Skeletal muscle satellite cell (primary cell): Measurements from ENCODE around the gene MCM9.

Experiments
- H3K27me3 ChIP-seq: 2 replicates; pipeline ENCODE4 v1.7.0; 2013; ENCODE audit warnings: low read length; ENCODE audit not compliant: control insufficient read depth, insufficient read depth
- H3K36me3 ChIP-seq: 2 replicates; pipeline ENCODE4 v1.7.0; 2013; ENCODE audit warnings: mild to moderate bottlenecking, control low read depth, low read length; ENCODE audit not compliant: insufficient read depth
- H3K4me1 ChIP-seq: 2 replicates; pipeline ENCODE4 v1.7.0; 2013; ENCODE audit warnings: low read length; ENCODE audit not compliant: control insufficient read depth, insufficient read depth
- H3K4me2 ChIP-seq: 2 replicates; pipeline ENCODE4 v1.7.0; 2013; ENCODE audit warnings: mild to moderate bottlenecking, low read length
- H3K4me3 ChIP-seq: 2 replicates; pipeline ENCODE4 v1.7.0; 2013; ENCODE audit warnings: low read length
- H3K9ac ChIP-seq: 2 replicates; pipeline ENCODE4 v1.7.0; 2013; ENCODE audit warnings: mild to moderate bottlenecking, low read depth, low read length, moderate library complexity
- H3K9me3 ChIP-seq: replicated peaks from 2 replicates; pipeline ENCODE4 v1.7.0; 2013; ENCODE audit warnings: mild to moderate bottlenecking, control low read depth, low read length

Gene MCM9

DNA sequence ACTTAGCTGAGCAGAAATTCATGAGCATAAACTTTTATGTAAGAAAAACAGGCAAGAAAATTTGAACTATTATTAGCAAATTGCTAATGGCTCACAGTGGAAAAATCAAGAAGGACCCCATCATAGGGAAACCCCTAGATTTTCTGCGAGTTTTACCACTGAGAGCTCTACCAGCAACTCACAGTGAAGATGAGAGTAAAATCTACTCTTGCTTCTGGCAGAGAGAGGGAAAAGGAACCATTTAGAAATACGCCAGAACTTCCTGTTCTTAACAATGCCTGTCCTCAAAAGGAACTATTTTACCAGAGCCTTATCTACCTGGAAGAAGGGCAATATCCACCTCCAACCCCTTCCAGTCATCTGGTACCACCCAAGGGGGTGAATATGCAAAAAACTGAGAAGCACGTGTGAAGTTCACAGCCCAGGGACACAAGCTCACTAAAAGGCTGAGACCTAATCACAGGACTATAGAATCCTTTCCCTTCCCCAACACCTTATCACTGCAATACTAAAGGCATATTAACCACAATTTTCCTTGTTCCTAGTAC lies 75.4 kb downstream of the MCM9 start:
- Histone ChIP-seq H3K36me3 (no peaks in the 10 kb centered on the region), H3K9me3 (no peaks in the 10 kb centered on the region), H3K4me1 (no peaks in the 10 kb centered on the region), H3K27me3 (no peaks in the 10 kb centered on the region), H3K4me2 (no peak overlapping the region), H3K4me3 (no peak overlapping the region), H3K9ac (no peak overlapping the region)

- Histone ChIP-seq H3K36me3 (no peaks in the 10 kb centered on the region), H3K9ac (no peak overlapping the region), H3K27me3 (no peaks in the 10 kb centered on the region), H3K4me2 (no peak overlapping the region), H3K4me1 (no peaks in the 10 kb centered on the region), H3K9me3 (no peaks in the 10 kb centered on the region), H3K4me3 (no peak overlapping the region)
Measured at GRCh38 chr6:118856301-118856700, 78.7 kb downstream of the MCM9 start.

GRCh38 chr6:118853408-118853807 lies 81.6 kb downstream of the MCM9 start:
- no peaks in the 10 kb centered on the region for H3K36me3 ChIP-seq
- H3K27me3 ChIP-seq: no peaks in the 10 kb centered on the region
- no peak overlapping the region for H3K4me2 ChIP-seq
- no peak overlapping the region for H3K9ac ChIP-seq
- no peak overlapping the region for H3K4me3 ChIP-seq
- H3K9me3 ChIP-seq: no peaks in the 10 kb centered on the region
- H3K4me1 ChIP-seq: no peaks in the 10 kb centered on the region

GRCh38 chr6:118844915-118845314 lies 90.0 kb downstream of the MCM9 start:
- Histone ChIP-seq H3K9me3 (no peaks in the 10 kb centered on the region), H3K27me3 (no peaks in the 10 kb centered on the region), H3K4me1 (no peaks in the 10 kb centered on the region), H3K4me2 (no peak overlapping the region), H3K36me3 (no peaks in the 10 kb centered on the region), H3K4me3 (no peak overlapping the region), H3K9ac (no peak overlapping the region)

DNA sequence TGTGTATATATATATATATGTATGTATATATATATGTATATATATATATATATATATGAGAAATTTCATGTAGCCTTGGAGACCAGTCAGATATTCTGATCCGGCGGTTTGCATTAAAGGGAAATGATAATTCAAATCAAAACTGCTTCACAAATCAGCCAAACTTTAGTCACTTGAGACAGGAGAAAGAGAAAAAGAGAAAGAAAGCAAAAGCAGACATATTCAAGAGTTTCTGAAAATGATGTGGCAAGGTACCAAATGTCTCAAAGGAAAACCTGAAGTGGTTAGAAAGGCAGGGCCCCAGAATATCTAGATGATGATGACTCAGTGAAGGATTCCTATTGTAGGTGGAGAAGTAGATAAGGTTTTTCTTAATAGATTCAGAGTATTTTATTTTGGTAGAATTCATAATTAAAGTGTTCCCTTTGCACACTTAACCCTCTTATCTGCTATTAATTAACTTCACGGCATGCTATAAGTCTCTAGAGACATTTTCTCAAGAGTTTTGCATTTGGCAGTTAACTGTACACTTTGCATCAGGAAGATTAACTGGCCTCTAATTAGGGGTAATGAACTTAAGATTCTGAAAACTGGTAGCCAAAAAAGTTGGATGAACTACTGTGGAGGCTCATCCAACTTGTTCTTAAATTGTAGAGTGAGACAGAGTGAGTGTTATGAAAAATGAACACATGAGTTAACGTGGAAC lies 91.1 kb downstream of the MCM9 start:
- Histone ChIP-seq H3K36me3 (no peaks in the 10 kb centered on the region), H3K9me3 (no peaks in the 10 kb centered on the region), H3K4me2 (no peak overlapping the region), H3K4me3 (no peak overlapping the region), H3K9ac (no peak overlapping the region), H3K4me1 (no peaks in the 10 kb centered on the region), H3K27me3 (no peaks in the 10 kb centered on the region)

- Histone ChIP-seq H3K36me3 (peaks cover 20% of the 10 kb centered on the region), H3K4me1 (no peaks in the 10 kb centered on the region), H3K9ac (no peak overlapping the region), H3K4me3 (no peak overlapping the region), H3K9me3 (no peaks in the 10 kb centered on the region), H3K27me3 (no peaks in the 10 kb centered on the region), H3K4me2 (no peak overlapping the region)
Measured at GRCh38 chr6:118830691-118831090, 104.3 kb downstream of the MCM9 start.

DNA sequence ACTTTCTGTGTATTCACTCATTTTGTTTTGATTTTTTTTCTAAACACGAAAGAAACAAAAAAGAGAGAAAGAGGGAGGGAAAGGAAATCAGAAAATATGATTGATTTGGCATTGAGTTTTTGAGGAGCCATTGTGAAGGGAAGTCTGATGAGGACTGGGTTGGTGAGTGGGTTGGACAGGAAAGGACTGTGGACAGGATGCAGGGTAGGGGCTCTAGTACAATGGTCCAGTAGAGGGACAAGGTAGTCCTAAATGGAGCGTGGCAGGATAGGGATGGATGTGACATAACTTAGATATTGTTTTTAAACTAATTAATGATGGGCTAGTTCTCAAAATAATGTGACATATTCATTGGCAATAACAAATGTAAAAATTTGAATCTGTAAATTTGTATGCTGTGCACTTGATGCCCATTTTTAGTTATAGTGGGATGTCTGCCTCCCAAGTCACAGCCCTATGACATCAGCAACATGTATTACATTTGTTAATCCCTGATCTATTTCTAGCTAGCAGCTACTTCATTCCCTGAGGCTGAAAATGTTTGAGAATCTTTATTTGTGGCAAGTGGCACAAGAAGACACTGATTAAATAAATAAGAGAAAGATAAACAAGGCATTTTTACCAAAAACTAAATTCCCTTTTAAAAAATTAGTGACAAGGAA lies 105.0 kb downstream of the MCM9 start:
- H3K4me3 ChIP-seq: no peak overlapping the region
- H3K36me3 ChIP-seq: peaks cover 24% of the 10 kb centered on the region
- no peak overlapping the region for H3K4me2 ChIP-seq
- no peaks in the 10 kb centered on the region for H3K27me3 ChIP-seq
- H3K9me3 ChIP-seq: no peaks in the 10 kb centered on the region
- no peaks in the 10 kb centered on the region for H3K4me1 ChIP-seq
- no peak overlapping the region for H3K9ac ChIP-seq

GRCh38 chr6:118826096-118826495 lies 108.9 kb downstream of the MCM9 start:
- Histone ChIP-seq H3K4me3 (no peak overlapping the region), H3K9ac (no peak overlapping the region), H3K4me1 (no peaks in the 10 kb centered on the region), H3K27me3 (no peaks in the 10 kb centered on the region), H3K9me3 (no peaks in the 10 kb centered on the region), H3K4me2 (no peak overlapping the region), H3K36me3 (peaks cover 24% of the 10 kb centered on the region)

- Histone ChIP-seq H3K9ac (no peak overlapping the region), H3K4me3 (no peak overlapping the region), H3K4me1 (no peaks in the 10 kb centered on the region), H3K4me2 (no peak overlapping the region), H3K27me3 (no peaks in the 10 kb centered on the region), H3K9me3 (no peaks in the 10 kb centered on the region), H3K36me3 (peaks cover 24% of the 10 kb centered on the region)
Measured at GRCh38 chr6:118825661-118826060, 109.3 kb downstream of the MCM9 start.

DNA sequence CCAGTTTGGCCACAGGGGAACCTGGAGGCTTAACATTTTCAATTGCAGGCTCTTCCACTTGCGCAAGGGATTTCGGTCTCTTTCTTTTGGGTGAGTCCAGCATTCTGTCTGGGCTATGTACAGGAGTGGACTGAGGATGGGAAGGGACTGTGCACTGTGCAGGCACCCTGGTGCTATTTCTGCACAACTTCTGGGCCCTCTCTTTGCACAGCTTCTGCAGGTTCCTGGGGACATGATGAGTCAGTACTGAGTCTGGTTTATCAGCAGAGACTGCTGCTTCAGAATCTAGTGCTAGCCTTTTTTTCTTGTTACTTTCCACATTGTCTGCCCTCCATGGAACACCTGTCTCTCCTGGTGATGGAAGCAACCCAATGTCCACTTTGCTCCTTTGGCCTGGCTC lies 119.5 kb downstream of the MCM9 start:
- Histone ChIP-seq H3K36me3 (no peaks in the 10 kb centered on the region), H3K4me2 (no peak overlapping the region), H3K9me3 (no peaks in the 10 kb centered on the region), H3K9ac (no peak overlapping the region), H3K4me1 (peaks cover 16% of the 10 kb centered on the region), H3K4me3 (no peak overlapping the region), H3K27me3 (no peaks in the 10 kb centered on the region)

GRCh38 chr6:118813775-118814174 lies 121.2 kb downstream of the MCM9 start:
- Histone ChIP-seq H3K4me3 (no peak overlapping the region), H3K9ac (no peak overlapping the region), H3K36me3 (no peaks in the 10 kb centered on the region), H3K4me2 (no peak overlapping the region), H3K4me1 (peaks cover 16% of the 10 kb centered on the region), H3K27me3 (no peaks in the 10 kb centered on the region), H3K9me3 (no peaks in the 10 kb centered on the region)

GRCh38 chr6:118812970-118813369 lies 122.0 kb downstream of the MCM9 start:
- Histone ChIP-seq H3K9ac (no peak overlapping the region), H3K4me1 (peaks cover 16% of the 10 kb centered on the region), H3K36me3 (no peaks in the 10 kb centered on the region), H3K27me3 (no peaks in the 10 kb centered on the region), H3K4me3 (no peak overlapping the region), H3K4me2 (no peak overlapping the region), H3K9me3 (no peaks in the 10 kb centered on the region)
